Breast epithelium (tissue), 4 donors: ENCODE measurements around the gene CALHM1. TPM values are rescaled to one million over a fixed set of nuclear protein-coding genes. Genes with fewer than 3 reads are reported as not detected.
"Not testable (repeated sequence)": the region's sequence is repeated elsewhere in the genome, so short reads cannot be mapped to it uniquely, and the experiment has no call there.

ENCODE experiments used
- DNase-seq, 2 donors: peaks; one replicate each; pipeline ENCODE4 v3.0.0-alpha.2; 2019; ENCODE audit warnings: low spot score in 2 of 2
- H3K27ac ChIP-seq, 2 donors: fragments of 200-600 bp; sonication (generic) in 1 of 2; one replicate each; pipeline ENCODE4 v1.5.1; 2016 to 2019; ENCODE audit warnings: mild to moderate bottlenecking in 1 of 2
- H3K27me3 ChIP-seq, 2 donors: fragments of 200-600 bp; sonication (generic) in 1 of 2; one replicate each; pipeline versions ENCODE4 v1.5.1 to v1.6.0; 2017 to 2019; ENCODE audit warnings: control low read depth in 1 of 2, mild to moderate bottlenecking in 1 of 2
- H3K36me3 ChIP-seq: fragments of 200-600 bp; one replicate; pipeline ENCODE4 v1.5.1; 2019
- H3K4me1 ChIP-seq, 2 donors: fragments of 200-600 bp; sonication (generic); one replicate each; pipeline ENCODE4 v1.5.1; 2016 to 2019; ENCODE audit warnings: control low read depth in 1 of 2
- H3K4me3 ChIP-seq, 3 donors: fragments of 200-600 bp; sonication (generic); 1 replicate in 2 of 3; 2 replicates in 1 of 3; pipeline ENCODE4 v1.5.1; 2016 to 2019; ENCODE audit warnings: mild to moderate bottlenecking in 3 of 3, moderate library complexity in 2 of 3
- H3K9me3 ChIP-seq, 2 donors: fragments of 200-600 bp; sonication (generic) in 1 of 2; one replicate each; pipeline ENCODE4 v1.5.1; 2016 to 2019; ENCODE audit warnings: control low read depth in 1 of 2
- POLR2A ChIP-seq: fragments of 450-650 bp; IDR thresholded peaks from one replicate; pipeline ENCODE4 v1.6.1; 2016; ENCODE audit warnings: antibody characterized with exemption, mild to moderate bottlenecking, moderate library complexity
- POLR2AphosphoS5 ChIP-seq, 3 donors: sonication (generic); formaldehyde crosslinking; IDR thresholded peaks; one replicate each; pipeline ENCODE4 v1.6.1; 2017; ENCODE audit warnings: antibody characterized with exemption in 3 of 3
- intact Hi-C: fragments of 100-400 bp; cut with DNase I; formaldehyde crosslinking; loops from one replicate; pipeline ENCODE4 v1.15.1; 2023; ENCODE audit warnings: low total_unique reads
- total RNA-seq, 3 donors: library from RNA; depleted of rRNA; stranded (reverse); fragments of >200 nt; gene quantifications; one replicate each; pipeline ENCODE4 v1.1.0, GENCODE V29; 2016
- TF ChIP-seq, protein P1 (sequence below), 3 donors: fragments of 450-650 bp; IDR thresholded peaks; one replicate each; pipeline ENCODE4 v1.5.1; 2016 to 2017; ENCODE audit warnings: antibody characterized with exemption in 3 of 3, mild to moderate bottlenecking in 3 of 3, moderate library complexity in 3 of 3

The CALHM1 gene
- total RNA-seq, 3 donors from 2014 or later: not detected

GRCh38 chr10:103492655-103493261 lies 34.1 kb upstream of the CALHM1 start:
- no peaks in the 10 kb centered on the region for H3K9me3 ChIP-seq
- no peak for TF ChIP-seq POLR2A
- TF ChIP-seq POLR2AphosphoS5 (IDR thresholded peaks at IDR 0.05): no peak
- TF ChIP-seq, protein P1, sequence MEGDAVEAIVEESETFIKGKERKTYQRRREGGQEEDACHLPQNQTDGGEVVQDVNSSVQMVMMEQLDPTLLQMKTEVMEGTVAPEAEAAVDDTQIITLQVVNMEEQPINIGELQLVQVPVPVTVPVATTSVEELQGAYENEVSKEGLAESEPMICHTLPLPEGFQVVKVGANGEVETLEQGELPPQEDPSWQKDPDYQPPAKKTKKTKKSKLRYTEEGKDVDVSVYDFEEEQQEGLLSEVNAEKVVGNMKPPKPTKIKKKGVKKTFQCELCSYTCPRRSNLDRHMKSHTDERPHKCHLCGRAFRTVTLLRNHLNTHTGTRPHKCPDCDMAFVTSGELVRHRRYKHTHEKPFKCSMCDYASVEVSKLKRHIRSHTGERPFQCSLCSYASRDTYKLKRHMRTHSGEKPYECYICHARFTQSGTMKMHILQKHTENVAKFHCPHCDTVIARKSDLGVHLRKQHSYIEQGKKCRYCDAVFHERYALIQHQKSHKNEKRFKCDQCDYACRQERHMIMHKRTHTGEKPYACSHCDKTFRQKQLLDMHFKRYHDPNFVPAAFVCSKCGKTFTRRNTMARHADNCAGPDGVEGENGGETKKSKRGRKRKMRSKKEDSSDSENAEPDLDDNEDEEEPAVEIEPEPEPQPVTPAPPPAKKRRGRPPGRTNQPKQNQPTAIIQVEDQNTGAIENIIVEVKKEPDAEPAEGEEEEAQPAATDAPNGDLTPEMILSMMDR (IDR thresholded peaks at IDR 0.05): no peak
- peaks cover 0 to 20% of the 10 kb centered on the region in 2 donors for H3K27me3 ChIP-seq
- no peaks in the 10 kb centered on the region for H3K36me3 ChIP-seq
- H3K4me1 ChIP-seq: no peaks in the 10 kb centered on the region
- H3K4me3 ChIP-seq: peak overlapping the region in 1 of 3 donors; percentile 80
- no peak for DNase-seq
- no peak overlapping the region for H3K27ac ChIP-seq
- intact Hi-C loops: no loop called here

- Histone ChIP-seq H3K9me3 (no peaks in the 10 kb centered on the region), H3K4me3 (no peak overlapping the region), H3K4me1 (no peaks in the 10 kb centered on the region), H3K27ac (no peak overlapping the region), H3K27me3 (peaks cover 0 to 20% of the 10 kb centered on the region in 2 donors), H3K36me3 (no peaks in the 10 kb centered on the region)
- DNase-seq: no peak
- TF ChIP-seq, protein P1 (IDR thresholded peaks at IDR 0.05): no peak
- TF ChIP-seq POLR2A (no peak), POLR2AphosphoS5 (IDR thresholded peaks at IDR 0.05) (no peak)
- intact Hi-C loops: no loop called here
These were observed 33.1 kb upstream of the CALHM1 start for GRCh38 chr10:103491729-103492364.

- Histone ChIP-seq H3K4me1 (no peaks in the 10 kb centered on the region), H3K36me3 (no peaks in the 10 kb centered on the region), H3K9me3 (no peaks in the 10 kb centered on the region), H3K27ac (no peak overlapping the region), H3K4me3 (no peak overlapping the region), H3K27me3 (peaks cover 0 to 20% of the 10 kb centered on the region in 2 donors)
- TF ChIP-seq POLR2AphosphoS5 (IDR thresholded peaks at IDR 0.05) (no peak), POLR2A (no peak)
- TF ChIP-seq, protein P1 (IDR thresholded peaks at IDR 0.05): no peak
- DNase-seq: no peak
- intact Hi-C loops: no loop called here
These were observed 32.2 kb upstream of the CALHM1 start for GRCh38 chr10:103490986-103491314.

GRCh38 chr10:103487410-103487708 lies 28.7 kb upstream of the CALHM1 start:
- no peaks in the 10 kb centered on the region for H3K36me3 ChIP-seq
- no peak for DNase-seq
- TF ChIP-seq POLR2AphosphoS5 (IDR thresholded peaks at IDR 0.05): no peak
- TF ChIP-seq, protein P1 (IDR thresholded peaks at IDR 0.05): no peak
- TF ChIP-seq POLR2A: no peak
- no peak overlapping the region for H3K27ac ChIP-seq
- no peaks in the 10 kb centered on the region for H3K27me3 ChIP-seq
- H3K4me3 ChIP-seq: no peak overlapping the region
- no peaks in the 10 kb centered on the region for H3K9me3 ChIP-seq
- intact Hi-C loops: loop anchor here (5.0 kb wide), 1 partner anchor 1425 kb away; no protein-coding TSS in a partner anchor
- no peaks in the 10 kb centered on the region for H3K4me1 ChIP-seq

DNA sequence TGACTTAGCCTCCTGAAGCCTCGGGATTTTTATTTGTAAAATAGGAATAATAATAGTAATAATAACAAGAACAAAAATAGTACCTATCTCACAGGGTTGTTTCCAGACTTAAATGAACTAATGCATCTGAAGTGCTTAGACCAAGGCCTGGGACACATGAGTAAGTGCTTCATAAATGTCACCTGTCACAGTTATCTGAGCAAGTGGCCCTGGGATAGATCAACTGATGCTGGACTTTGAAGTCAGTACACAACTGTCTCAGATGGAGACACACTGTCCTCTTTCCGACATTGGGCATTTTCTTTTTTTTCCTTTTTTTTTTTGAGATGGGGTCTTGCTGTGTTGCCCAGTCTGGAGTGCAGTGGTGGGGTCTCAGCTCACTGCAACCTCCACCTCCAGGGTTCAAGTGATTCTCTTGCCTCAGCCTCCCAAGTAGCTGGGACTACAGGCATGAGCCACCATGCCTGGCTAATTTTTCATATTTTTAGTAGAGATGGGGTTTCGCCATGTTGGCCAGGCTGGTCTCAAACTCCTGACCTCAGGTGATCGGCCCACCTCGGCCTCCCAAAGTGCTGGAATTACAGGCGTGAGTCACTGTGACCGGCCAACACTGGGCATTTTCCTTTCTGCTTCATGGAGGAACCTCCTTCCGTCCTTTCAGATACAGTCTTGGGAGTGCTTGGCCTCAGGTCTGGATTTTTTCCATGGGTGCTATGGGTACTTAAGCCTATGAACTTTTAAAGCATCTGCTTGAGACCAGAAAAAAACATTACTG lies 28.1 kb upstream of the CALHM1 start:
- H3K4me3 ChIP-seq: not testable (repeated sequence)

More for the DNA sequence above, 28.1 kb upstream of the CALHM1 start:
- H3K9me3 ChIP-seq, H3K36me3 ChIP-seq, DNase-seq, H3K27me3 ChIP-seq, H3K27ac ChIP-seq, H3K4me1 ChIP-seq: not testable (repeated sequence)
- intact Hi-C loops: loop anchor here (5.0 kb wide), 1 partner anchor 1425 kb away; no protein-coding TSS in a partner anchor
